ENCODE results near the gene FAM124B. TPM values are rescaled to one million over a fixed set of nuclear protein-coding genes. Genes with fewer than 3 reads are reported as not detected.
"Not testable (repeated sequence)": the region's sequence is repeated elsewhere in the genome, so short reads cannot be mapped to it uniquely, and the experiment has no call there.

FAM124B gene
- total and polyA plus RNA-seq, 8 donors: 0.09 to 0.78 (median 0.29) TPM; not detected in 1

GRCh38 chr2:224382973-224383555 is 18.8 kb downstream of the FAM124B start:
- WGBS, 2 donors: 90 to 92% methylated on average over 9 of the region's 9 CpGs
- H3K4me1 ChIP-seq: no peaks in the 10 kb centered on the region
- intact Hi-C loops (cut with DNase I): no loop called here
- no peak for TF ChIP-seq CTCF (IDR thresholded peaks at IDR 0.05)
- H3K9me3 ChIP-seq: no peaks in the 10 kb centered on the region
- no peak overlapping the region for H3K4me3 ChIP-seq
- no peaks in the 10 kb centered on the region for H3K36me3 ChIP-seq
- ATAC-seq (no peak), FAIRE-seq (no peak), DNase-seq (no peak)
- no peak overlapping the region for H3K27ac ChIP-seq
- no peaks in the 10 kb centered on the region for H3K27me3 ChIP-seq

GRCh38 chr2:224382280-224382647 is 19.6 kb downstream of the FAM124B start:
- DNase-seq; H3K36me3 ChIP-seq; H3K27me3 ChIP-seq; H3K4me1 ChIP-seq; H3K27ac ChIP-seq; H3K4me3 ChIP-seq; intact Hi-C loops (cut with DNase I); FAIRE-seq; ATAC-seq; H3K9me3 ChIP-seq: not testable (repeated sequence)
- WGBS, 2 donors: 93 to 97% methylated on average over 2 of the region's 2 CpGs

- Histone ChIP-seq H3K27me3 (no peaks in the 10 kb centered on the region), H3K27ac (no peak overlapping the region), H3K36me3 (no peaks in the 10 kb centered on the region), H3K4me1 (no peaks in the 10 kb centered on the region), H3K9me3 (no peaks in the 10 kb centered on the region), H3K4me3 (no peak overlapping the region)
- intact Hi-C loops (cut with DNase I): no loop called here
- no peak for FAIRE-seq
- no peak for TF ChIP-seq CTCF (IDR thresholded peaks at IDR 0.05)
- WGBS, 2 donors: 60 to 61% methylated on average over 6 of the region's 6 CpGs
- ATAC-seq: no peak
- no peak for DNase-seq
These were observed 20.2 kb downstream of the FAM124B start for GRCh38 chr2:224381521-224382279.

- DNase-seq: no peak
- H3K36me3 ChIP-seq: no peaks in the 10 kb centered on the region
- peak in 2 of 4 donors; percentile 28 to 30 for ATAC-seq
- no peak for TF ChIP-seq CTCF (IDR thresholded peaks at IDR 0.05)
- no peaks in the 10 kb centered on the region for H3K27me3 ChIP-seq
- FAIRE-seq: no peak
- no peak overlapping the region for H3K27ac ChIP-seq
- 87 to 100% methylated on average over 1 of the region's 1 CpG for WGBS, 2 donors
- H3K9me3 ChIP-seq: no peaks in the 10 kb centered on the region
- H3K4me1 ChIP-seq: no peaks in the 10 kb centered on the region
- no peak overlapping the region for H3K4me3 ChIP-seq
- intact Hi-C loops (cut with DNase I): no loop called here
These were observed 21.9 kb downstream of the FAM124B start for GRCh38 chr2:224379986-224380385.

- ATAC-seq (no peak), FAIRE-seq (no peak), DNase-seq (no peak)
- intact Hi-C loops (cut with DNase I): no loop called here
- 30 to 36% methylated on average over 4 of the region's 4 CpGs for WGBS, 2 donors
- TF ChIP-seq CTCF (IDR thresholded peaks at IDR 0.05): no peak
- Histone ChIP-seq H3K27me3 (no peaks in the 10 kb centered on the region), H3K4me1 (no peaks in the 10 kb centered on the region), H3K36me3 (no peaks in the 10 kb centered on the region), H3K4me3 (no peak overlapping the region), H3K27ac (no peak overlapping the region), H3K9me3 (no peaks in the 10 kb centered on the region)
These were observed 22.7 kb downstream of the FAM124B start for GRCh38 chr2:224379172-224379571.

All from pancreas (tissue), 10 donors.